HFFc6 (cell line): ENCODE measurements around the gene OSBPL7. TPM values are rescaled to one million over a fixed set of nuclear protein-coding genes. Genes with fewer than 3 reads are reported as not detected.

Source experiments
- DNase-seq: peaks from one replicate; pipeline ENCODE4 v3.0.0-alpha.2; 2018
- H3K27ac Mint-ChIP-seq: 2 replicates; pipeline ENCODE4 v1.8.0; 2020; ENCODE audit warnings: mild to moderate bottlenecking, mixed read lengths
- H3K27me3 Mint-ChIP-seq: 2 replicates; pipeline ENCODE4 v1.8.0; 2021; ENCODE audit warnings: mild to moderate bottlenecking, moderate library complexity, mixed read lengths; ENCODE audit not compliant: insufficient read depth
- H3K36me3 Mint-ChIP-seq: 2 replicates; pipeline ENCODE4 v1.8.0; 2021; ENCODE audit warnings: low read depth, mixed read lengths
- H3K4me1 Mint-ChIP-seq: 2 replicates; pipeline ENCODE4 v1.8.0; 2020; ENCODE audit warnings: low read depth, mixed read lengths
- H3K4me3 Mint-ChIP-seq: 2 replicates; pipeline ENCODE4 v1.8.0; 2020; ENCODE audit warnings: mild to moderate bottlenecking, moderate library complexity, mixed read lengths
- H3K9me3 Mint-ChIP-seq: 2 replicates; pipeline ENCODE4 v1.8.0; 2020; ENCODE audit warnings: mild to moderate bottlenecking, mixed read lengths
- CTCF ChIP-seq: fragments of 200-600 bp; sonication (generic); IDR thresholded peaks from 2 replicates; pipeline ENCODE4 v1.5.0; 2021; ENCODE audit warnings: antibody characterized with exemption, mild to moderate bottlenecking
- total RNA-seq, 6 experiments: library from RNA; stranded (reverse); fragmentation: NEBNext Ultra II Directional; extraction: Animal tissue kit (Norgen Biotek cat#: 25700); gene quantifications; 2 replicates in 1 of 6; 3 replicates in 5 of 6; pipeline ENCODE4 v1.2.3, GENCODE V29; 2021

OSBPL7 gene
- total RNA-seq, 6 experiments from 2014 or later = 7.0 to 10.7 (median 9.2) TPM

GRCh38 chr17:47846716-47847340 lies 25.2 kb upstream of the OSBPL7 start:
- H3K4me3 Mint-ChIP-seq = no peak overlapping the region
- H3K27ac Mint-ChIP-seq = no peak overlapping the region
- H3K4me1 Mint-ChIP-seq = peaks cover 37% of the 10 kb centered on the region
- no peak for DNase-seq
- H3K27me3 Mint-ChIP-seq = peaks cover 3% of the 10 kb centered on the region
- no peaks in the 10 kb centered on the region for H3K9me3 Mint-ChIP-seq
- no peaks in the 10 kb centered on the region for H3K36me3 Mint-ChIP-seq
- no peak for TF ChIP-seq CTCF

- peaks cover 42% of the 10 kb centered on the region for H3K4me1 Mint-ChIP-seq
- H3K4me3 Mint-ChIP-seq = no peak overlapping the region
- H3K27ac Mint-ChIP-seq = no peak overlapping the region
- TF ChIP-seq CTCF = no peak
- H3K9me3 Mint-ChIP-seq = no peaks in the 10 kb centered on the region
- H3K27me3 Mint-ChIP-seq = peaks cover 3% of the 10 kb centered on the region
- DNase-seq = no peak
- no peaks in the 10 kb centered on the region for H3K36me3 Mint-ChIP-seq
Measured at GRCh38 chr17:47845716-47846075, 24.1 kb upstream of the OSBPL7 start.

GRCh38 chr17:47844814-47845715 lies 23.5 kb upstream of the OSBPL7 start:
- Mint-ChIP-seq H3K27me3 (peaks cover 3% of the 10 kb centered on the region), H3K27ac (no peak overlapping the region), H3K9me3 (no peaks in the 10 kb centered on the region), H3K4me1 (peaks cover 42% of the 10 kb centered on the region), H3K4me3 (no peak overlapping the region), H3K36me3 (no peaks in the 10 kb centered on the region)
- TF ChIP-seq CTCF = peak; percentile 80
- DNase-seq = peak; percentile 36

- Mint-ChIP-seq H3K9me3 (no peaks in the 10 kb centered on the region), H3K36me3 (no peaks in the 10 kb centered on the region), H3K27me3 (peaks cover 3% of the 10 kb centered on the region), H3K4me1 (peaks cover 43% of the 10 kb centered on the region), H3K27ac (no peak overlapping the region), H3K4me3 (no peak overlapping the region)
- peak; percentile 8 for DNase-seq
- no peak for TF ChIP-seq CTCF
Measured at GRCh38 chr17:47844227-47844626, 22.6 kb upstream of the OSBPL7 start.

- Mint-ChIP-seq H3K4me3 (no peak overlapping the region), H3K9me3 (no peaks in the 10 kb centered on the region), H3K27me3 (peaks cover 3% of the 10 kb centered on the region), H3K27ac (no peak overlapping the region; the same call in 1 of the 2 replicates), H3K36me3 (no peaks in the 10 kb centered on the region), H3K4me1 (peaks cover 43% of the 10 kb centered on the region)
- no peak for DNase-seq
- TF ChIP-seq CTCF = no peak; the same call in none of the 2 replicates
Measured at GRCh38 chr17:47843391-47843730, 21.8 kb upstream of the OSBPL7 start.
